Measurements from ENCODE around the gene SMARCA2.

The SMARCA2 gene

DNA sequence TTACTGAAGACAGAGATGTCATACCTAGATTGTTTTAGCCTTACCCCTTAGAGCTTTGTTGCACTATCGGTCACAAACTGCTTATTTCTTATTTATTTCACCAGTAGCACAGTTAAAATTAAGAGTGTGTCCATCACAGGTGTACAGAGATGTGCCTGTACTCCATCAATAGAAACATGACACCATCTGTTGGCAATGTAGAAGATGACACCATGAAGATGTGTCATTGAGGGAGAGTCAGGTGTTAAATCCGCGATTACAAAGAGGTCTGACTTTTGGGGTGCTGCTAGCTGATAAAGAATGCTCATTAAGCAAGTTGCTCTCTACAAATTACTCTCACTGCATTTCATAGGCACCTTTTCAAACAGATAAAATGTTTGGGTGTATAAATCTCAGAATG, 164.4 kb downstream of the SMARCA2 start:
- DNase-seq: no peak

DNA sequence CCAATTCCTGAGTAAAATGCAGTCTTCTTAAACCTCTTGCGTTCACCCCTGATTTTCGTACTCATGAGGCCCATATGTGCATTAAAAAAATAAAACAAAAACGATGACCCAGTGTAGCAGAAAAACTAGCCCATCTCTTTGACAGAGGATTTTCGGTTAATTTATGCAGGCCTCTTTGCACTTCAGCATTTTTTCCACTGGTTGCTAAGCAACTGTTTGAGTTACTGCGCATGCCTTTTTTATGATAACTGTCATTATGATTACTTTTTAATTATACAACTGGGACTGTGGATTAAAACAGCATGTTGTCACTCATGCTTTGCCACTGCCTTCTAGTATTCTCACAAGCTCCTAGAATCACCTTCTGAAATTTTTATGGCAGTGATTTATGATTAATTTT, 165.0 kb downstream of the SMARCA2 start:
- no peak for DNase-seq

DNA sequence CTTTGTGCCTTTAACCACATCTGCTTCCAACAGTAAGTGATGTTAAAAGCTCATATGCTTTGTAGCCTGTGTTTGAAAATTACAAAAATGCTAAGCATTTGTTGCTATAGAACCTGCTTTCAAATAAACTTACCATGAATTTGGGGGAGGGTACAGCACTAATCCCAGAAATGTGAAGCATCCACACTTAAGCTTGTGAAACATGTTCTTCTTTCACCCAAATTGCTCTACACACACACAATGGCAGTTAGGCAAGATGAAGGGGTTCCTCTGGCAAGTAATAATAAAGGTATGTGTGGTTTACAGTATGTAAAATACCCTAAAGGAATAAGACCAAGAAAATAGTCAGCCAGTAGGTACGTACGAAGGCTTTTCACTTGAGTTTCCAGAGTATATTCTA, 165.6 kb downstream of the SMARCA2 start:
- no peak for DNase-seq

DNA sequence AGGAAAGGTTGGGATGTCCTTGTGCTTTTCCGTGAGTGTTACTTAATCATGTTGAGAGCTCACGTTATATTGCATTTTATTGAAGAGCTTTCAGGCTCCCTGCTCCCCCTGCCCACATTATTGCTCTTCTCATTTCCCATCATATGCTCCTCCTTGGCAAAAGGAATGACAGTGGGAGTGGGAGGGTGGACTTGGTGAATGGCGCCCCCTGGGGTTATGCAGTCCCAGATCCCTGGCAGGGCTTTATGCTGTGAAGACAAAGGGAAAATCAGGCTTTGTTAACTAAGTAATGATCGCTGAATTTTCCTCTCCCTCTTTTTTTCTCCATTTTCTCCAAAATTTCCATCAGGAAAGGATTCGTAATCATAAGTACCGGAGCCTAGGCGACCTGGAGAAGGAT, 166.6 kb downstream of the SMARCA2 start:
- no peak for DNase-seq

DNA sequence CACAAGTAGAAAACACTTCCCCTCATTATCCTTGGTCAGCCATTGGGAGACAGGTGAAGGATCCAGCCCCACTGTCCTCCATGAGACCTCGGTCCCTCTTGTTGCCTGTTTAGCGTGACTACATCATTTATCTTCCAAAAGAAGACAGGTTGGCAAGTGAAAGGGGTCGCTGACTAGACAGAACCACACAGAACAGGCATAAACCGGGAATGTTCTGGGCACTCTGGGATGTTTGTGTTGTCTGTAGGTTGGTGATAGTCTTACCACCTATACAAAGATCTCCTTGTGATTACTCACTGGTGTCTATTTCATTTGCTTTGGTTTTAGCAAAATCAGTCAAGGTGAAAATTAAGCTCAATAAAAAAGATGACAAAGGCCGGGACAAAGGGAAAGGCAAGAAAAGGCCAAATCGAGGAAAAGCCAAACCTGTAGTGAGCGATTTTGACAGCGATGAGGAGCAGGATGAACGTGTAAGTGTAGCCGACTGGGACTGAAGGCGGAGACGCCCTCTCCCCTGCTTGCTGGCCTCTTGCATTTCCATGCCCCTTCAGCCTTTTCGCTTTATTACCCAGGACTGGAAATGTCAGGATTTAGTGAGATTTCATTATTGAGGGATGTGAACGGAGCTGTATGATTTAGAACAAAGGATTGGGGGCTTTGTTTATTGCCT, 175.9 kb downstream of the SMARCA2 start:
- DNase-seq: no peak

DNA sequence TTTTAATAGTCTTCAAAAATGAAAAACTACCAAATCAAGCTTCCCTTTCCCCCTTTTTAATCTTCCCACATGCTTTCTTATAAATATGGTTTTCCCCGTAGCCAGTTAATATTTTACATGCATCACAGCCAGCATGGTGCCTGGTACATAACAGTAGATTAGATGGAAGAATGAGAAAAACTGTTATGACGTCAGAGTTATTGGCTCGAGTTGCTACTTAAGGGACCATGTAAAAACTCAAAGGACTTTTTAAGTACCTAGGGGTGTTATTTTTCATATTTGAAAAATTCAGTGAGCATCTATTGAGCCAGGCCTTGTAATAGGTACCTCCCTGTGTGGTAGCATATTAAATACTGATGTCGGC, 176.4 kb downstream of the SMARCA2 start:
- DNase-seq: no peak

DNA sequence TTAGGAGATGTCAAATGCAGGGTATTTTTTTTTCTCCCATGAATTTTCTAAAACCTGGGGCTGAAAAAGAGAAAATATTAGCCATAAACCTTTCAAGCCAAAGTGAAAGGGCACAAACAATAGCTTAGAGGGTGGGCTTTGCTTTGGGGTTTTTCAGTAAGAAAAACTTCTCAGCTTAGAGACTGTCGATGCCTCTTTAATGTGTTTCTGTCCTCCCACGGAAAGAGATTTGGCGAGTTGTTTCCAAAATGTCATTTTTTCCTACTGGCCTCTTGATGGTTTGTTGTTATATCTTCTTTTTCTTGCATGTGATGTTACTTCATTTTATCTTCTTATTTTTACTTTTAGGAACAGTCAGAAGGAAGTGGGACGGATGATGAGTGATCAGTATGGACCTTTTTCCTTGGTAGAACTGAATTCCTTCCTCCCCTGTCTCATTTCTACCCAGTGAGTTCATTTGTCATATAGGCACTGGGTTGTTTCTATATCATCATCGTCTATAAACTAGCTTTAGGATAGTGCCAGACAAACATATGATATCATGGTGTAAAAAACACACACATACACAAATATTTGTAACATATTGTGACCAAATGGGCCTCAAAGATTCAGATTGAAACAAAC, 177.3 kb downstream of the SMARCA2 start:
- DNase-seq: no peak

DNA sequence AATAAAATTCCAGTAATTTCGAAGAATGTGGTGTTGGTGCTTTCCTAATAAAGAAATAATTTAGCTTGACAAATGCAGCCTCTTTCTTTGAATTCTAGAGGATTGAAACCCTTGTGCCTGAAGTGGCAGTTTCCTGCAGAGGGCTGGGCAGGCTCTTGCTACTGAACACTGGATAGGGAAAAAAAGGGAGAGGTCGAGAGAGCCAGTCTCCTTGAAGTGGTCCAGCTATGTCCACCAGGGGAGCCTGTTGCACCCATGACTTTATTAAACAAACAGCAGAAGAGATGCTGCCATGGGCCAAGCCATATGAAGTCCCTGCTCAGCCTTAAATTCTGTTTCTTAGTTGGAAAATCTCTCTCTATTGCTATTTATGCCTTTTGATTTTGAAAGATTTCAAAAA, 178.4 kb downstream of the SMARCA2 start:
- DNase-seq: no peak

DNA sequence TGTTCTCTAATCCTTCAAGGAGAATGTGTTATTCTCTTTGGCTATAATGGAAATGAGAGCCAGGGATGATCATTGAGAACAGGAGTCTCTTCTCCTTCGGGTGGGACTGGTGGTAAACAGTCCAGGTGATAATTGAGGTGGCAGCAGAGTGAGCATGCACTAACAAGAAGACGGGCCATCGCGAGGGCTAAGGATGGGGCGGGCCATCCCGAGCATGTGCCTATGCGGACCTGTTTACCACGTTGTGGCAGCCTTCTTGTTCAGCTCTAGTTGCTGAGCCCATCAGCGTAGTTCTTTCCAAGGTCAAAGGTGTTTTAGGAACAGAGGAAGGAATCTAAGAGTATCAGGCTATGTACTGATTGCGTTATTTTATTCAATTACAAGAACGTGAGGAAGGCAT, 180.1 kb downstream of the SMARCA2 start:
- no peak for DNase-seq

DNA sequence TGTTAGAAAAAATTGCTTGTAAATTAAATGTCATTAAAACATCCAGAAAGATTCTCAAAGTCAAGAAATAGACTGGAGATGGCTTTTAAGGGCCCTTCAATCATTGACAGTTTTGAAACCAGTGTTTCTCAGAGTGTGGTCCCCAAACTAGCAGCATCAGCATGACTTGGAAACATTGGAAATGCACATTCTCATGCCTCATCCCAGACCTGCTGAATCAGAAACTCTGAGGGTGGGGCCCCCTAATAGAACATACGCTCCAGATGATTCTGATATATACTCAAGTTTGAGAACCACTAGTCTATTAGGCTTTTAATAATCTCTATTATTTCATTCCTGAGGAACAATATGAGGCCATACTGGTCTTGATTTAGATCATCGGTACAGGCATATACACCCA, 181.6 kb downstream of the SMARCA2 start:
- DNase-seq: no peak

DNA sequence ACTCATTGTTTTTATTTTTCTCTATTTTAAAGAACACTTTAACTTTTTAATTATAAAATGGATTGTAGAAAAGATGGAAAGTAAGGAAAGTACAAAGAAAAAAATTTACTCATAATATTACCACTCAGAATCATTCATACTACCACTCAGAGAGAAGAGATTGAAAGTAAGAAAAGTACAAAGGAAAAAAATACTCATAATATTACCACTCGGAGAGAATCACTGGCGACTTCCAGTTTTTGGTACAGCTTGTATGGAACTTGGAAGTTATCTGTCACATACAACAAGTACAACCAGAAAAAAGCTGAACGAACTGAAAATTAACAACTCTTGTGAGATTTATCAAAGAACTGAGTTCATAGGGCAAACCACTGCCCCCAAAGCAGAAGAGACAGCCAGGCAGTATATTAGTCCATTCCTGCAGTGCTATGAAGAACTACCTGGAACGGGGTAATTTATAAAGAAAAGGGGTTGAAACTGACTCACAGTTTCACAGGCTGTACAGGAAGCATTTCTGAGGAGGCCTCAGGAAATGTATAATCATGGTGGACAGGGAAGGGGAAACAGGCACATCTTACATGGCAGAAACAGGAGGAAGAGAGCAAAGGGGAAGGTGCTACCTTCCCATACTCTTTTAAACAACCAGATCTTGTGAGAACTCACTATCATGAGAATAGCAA, 183.9 kb downstream of the SMARCA2 start:
- no peak for DNase-seq

DNA sequence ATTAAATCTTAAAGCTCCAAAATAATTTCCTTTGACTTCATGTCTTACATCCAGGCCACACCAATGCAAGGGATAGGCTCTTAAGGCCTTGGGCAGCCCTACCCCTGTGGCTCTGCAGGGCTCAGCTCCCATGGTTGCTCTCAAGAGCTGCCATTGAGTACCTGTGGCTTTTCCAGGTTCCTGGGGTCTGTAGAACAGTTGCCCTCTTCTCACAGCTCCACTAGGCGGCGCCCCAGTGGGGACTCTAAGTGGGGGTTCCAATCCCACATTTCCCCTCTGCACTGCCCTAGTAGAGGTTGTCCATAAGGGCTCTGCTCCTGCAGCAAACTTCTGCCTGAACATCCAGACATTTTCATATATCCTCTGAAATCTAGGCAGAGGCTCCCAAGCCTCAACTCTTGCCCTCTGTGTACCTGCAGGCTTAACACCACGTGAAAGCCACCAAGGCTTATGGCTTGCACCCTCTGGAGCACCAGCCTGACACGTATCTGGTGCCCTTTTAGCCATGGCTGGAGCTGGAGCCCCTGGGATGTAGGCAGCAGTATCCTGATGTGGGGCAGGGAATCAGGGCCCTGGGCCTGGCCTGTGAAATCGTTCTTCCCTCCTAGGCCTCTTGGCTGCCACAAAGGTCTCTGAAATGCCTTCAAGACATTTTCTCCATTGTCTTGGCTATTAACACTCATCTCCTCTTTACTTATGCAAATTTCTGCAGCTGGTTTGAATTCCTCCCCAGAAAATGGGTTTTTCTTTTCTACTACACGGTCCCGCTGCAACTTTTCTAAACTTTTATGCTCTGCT, 185.1 kb downstream of the SMARCA2 start:
- DNase-seq: no peak

DNA sequence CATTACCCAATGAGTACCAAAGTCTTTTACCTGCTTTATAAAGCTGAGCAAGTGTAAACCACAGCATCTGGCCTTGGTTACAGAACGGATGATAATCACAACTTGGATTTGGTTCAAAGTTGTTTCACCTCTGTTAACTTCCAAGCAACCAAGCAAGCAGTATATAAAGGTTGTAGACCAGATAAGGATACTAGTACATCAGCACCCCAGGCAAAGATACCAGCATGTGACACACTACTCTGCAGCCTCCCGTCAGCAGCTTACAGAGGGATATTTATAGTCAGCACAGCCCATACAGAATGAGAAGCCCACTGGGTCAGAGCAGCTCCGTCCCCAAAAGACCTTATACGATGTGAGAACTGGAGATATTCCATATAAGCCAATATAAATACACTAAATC, 193.3 kb downstream of the SMARCA2 start:
- DNase-seq: no peak

DNA sequence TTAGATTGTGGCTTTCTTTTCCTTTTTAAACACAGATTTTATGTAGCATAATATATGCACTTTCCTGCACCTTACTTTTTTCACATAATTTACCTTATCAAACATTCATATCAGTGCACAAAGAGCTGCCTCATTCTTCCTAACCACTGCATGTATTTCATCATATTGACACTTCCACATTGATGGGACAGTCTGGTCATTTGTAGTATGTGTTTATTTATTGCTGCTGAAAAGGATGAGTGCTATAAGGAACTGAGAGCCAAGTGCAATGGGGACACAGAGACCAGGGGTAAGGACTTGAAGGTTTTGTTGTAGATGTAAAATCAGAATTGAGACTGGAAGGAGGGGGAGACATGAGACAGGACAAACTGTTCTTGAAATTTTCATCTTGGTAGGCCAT, 193.8 kb downstream of the SMARCA2 start:
- no peak for DNase-seq

DNA sequence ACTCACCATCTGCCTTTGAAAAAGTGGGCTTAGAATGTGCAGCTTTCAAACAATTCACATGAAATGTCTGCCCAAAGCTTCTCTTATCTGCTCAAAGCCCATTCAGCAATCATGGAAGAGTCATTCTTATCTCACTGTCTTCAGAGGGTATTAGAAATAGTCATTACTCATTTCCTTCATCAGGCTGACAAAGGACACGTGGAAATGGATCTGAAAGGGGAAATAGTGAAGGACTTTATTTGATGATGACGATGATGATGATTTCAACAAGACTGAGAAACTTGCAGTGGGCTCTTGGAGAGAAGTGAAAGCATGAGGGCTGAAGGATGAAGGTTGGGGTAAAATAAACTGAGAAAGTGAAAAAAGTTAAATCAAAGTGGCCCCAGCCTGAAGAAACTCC, 194.3 kb downstream of the SMARCA2 start:
- no peak for DNase-seq

DNA sequence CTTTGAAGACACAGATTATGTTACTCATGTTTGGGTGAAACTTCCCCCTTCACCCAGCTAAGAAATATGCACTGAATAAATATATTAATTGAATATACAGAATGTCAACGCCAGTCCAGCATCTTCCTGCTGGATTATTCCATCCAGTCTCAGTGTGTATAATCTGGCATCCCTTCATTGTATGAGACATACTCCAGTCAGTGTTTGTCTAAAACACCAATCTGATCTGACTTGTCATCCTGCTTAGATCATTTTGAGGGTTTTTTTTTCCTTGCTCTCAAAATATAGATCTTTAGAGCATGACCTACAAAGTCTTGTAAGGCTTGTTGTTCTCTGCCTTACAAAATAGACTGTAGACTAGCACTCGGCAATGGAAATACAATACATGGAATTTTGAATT, 195.1 kb downstream of the SMARCA2 start:
- no peak for DNase-seq

DNA sequence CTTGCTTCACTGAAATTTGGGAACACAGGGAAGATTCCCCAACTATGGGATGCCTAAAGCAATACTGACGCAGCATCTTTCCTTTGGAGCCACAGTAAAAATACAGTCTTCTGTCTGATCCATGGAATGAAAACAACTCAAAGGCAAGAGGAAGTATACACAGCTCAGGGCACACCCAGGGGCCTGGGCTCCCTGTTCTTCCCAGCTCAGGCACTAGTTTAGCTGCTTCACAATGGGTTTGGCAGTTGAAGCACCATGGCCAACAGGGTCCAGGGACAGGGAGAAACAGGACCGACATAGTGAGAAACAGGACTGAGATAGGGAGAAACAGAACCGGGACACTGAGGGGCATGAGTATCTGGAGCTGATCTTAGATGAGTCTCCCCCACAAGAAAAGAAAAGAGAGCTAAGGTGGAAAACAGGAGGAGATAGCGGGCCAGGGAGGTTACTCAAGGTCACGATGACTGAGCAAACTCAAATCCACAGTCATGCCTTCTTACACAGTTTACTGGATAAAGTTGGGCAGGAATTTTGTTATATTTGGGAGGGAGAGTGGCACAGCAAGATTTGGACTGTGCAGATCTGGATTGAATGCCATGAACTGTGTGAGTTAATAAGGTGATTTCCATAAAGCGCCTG, 198.8 kb downstream of the SMARCA2 start:
- no peak for DNase-seq

DNA sequence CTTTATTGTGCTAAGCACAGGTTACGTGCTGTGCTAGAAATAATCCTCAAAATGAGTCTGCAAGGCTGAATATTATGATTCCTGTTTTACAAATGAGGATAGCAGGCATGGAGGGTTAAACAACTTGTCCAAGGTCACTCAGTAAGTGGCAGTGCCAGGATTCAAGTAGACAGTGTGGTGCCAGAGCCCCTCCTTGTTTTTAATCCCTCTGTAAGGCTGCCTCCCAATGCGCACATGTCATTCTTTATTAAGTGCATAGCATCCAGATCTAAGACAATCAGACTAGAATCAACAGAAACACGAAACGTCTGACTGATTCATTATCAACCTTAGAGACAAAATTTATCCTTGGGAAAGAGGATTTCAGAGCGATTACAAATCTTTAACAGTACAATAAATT, 199.6 kb downstream of the SMARCA2 start:
- no peak for DNase-seq

DNA sequence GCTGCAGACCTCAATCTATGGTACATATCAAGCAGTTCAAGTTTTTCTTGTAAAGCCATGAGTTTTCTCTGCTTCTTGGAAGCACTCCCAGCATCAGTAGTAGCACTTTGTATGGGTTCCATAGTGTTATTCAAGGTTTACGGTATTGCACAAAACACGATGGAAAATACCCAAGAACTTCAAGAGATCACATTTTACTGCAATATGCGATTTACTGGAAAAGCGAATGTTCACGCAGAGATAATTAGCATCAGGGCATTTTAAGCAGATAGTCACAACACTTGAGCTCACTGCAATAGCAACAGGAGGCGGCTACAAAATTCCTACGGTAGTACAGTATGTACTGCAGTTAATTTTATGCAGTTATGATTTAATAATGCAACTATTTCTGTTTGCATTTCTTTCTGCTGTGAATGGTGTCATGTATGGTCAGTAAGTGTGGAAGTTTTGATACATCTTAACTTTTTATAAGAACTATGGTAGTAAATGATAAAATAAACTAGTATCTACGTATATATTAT, 200.8 kb downstream of the SMARCA2 start:
- no peak for DNase-seq

DNA sequence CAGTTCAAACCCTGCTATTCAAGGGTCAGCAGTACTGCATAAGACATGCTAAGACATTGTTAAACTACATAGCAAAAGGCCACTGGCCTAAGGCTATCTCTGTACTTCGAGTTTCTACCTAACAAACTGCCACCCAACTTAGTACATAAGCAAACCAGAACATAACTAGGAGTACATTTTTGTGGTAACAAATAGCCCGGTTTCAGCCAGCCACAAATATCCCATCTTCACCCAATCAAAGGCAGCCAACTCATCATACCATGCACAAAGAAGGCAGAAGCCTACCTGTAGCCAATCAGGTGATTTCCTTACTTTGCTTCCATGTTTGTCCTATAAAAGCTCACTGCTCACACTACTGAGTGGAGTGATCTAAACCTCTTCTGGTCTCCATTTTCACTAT, 201.4 kb downstream of the SMARCA2 start:
- DNase-seq: no peak

DNA sequence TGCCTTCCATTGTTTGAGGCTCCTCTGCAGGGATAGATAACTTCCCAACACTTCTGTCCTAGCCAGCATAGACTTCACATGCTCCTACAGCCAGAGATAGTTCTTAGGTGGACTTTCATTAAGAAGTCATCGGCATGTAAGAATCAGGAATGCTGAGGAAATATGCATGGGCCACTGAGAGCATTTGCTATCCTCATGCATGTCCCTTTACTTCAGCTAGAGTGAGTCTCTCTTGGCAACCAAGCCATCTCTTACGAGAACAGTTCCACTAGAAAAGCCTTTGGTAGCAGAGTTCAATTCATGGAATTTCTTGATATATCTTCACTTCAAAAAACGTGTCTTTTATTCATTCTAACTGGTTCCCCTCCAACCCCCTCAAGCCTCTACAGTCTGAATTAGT, 202.4 kb downstream of the SMARCA2 start:
- no peak for DNase-seq

DNA sequence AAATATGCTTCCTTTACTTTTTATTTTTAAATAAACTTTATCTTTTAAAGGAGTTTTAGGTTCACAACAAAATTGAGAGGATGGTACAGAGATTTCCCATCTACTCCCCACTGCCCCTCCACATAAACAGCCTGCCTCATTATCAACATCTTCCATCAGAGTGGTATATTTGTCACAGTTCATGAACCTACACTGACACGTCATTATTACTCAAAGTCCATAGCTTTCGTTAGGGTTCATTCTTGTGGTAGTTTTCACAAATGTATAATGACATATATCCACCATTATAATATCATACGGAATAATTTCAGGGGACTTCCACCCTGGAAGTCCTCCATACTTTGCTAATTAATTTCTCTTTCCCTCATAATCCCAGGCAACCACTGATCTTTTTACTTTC, 204.9 kb downstream of the SMARCA2 start:
- no peak for DNase-seq
